ENCODE results near the gene CAMSAP1. TPM values are rescaled to one million over a fixed set of nuclear protein-coding genes. Genes with fewer than 3 reads are reported as not detected.

CAMSAP1 gene
- total and polyA plus RNA-seq, 3 donors from 2014 or later, result 44.1 to 102 (median 93.7) TPM

- TF ChIP-seq POLR2A (IDR thresholded peaks at IDR 0.05), result no peak
- TF ChIP-seq, protein P1, sequence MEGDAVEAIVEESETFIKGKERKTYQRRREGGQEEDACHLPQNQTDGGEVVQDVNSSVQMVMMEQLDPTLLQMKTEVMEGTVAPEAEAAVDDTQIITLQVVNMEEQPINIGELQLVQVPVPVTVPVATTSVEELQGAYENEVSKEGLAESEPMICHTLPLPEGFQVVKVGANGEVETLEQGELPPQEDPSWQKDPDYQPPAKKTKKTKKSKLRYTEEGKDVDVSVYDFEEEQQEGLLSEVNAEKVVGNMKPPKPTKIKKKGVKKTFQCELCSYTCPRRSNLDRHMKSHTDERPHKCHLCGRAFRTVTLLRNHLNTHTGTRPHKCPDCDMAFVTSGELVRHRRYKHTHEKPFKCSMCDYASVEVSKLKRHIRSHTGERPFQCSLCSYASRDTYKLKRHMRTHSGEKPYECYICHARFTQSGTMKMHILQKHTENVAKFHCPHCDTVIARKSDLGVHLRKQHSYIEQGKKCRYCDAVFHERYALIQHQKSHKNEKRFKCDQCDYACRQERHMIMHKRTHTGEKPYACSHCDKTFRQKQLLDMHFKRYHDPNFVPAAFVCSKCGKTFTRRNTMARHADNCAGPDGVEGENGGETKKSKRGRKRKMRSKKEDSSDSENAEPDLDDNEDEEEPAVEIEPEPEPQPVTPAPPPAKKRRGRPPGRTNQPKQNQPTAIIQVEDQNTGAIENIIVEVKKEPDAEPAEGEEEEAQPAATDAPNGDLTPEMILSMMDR (IDR thresholded peaks at IDR 0.05), result no peak
- DNase-seq, result no peak
- Histone ChIP-seq H3K27me3 (no peaks in the 10 kb centered on the region), H3K4me3 (no peak overlapping the region), H3K9me3 (no peaks in the 10 kb centered on the region), H3K27ac (no peak overlapping the region), H3K36me3 (ENCODE audit: low read depth, missing control alignments) (no peaks in the 10 kb centered on the region), H3K4me1 (no peaks in the 10 kb centered on the region)
- 76 to 84% methylated on average over 8 to 27 of the region's 27 CpGs for WGBS, 2 donors
- intact Hi-C loops (cut with DNase I; ENCODE audit: low total_unique reads), result no loop called here
Measured at GRCh38 chr9:135926402-135927194, 19.3 kb upstream of the CAMSAP1 start.

DNA sequence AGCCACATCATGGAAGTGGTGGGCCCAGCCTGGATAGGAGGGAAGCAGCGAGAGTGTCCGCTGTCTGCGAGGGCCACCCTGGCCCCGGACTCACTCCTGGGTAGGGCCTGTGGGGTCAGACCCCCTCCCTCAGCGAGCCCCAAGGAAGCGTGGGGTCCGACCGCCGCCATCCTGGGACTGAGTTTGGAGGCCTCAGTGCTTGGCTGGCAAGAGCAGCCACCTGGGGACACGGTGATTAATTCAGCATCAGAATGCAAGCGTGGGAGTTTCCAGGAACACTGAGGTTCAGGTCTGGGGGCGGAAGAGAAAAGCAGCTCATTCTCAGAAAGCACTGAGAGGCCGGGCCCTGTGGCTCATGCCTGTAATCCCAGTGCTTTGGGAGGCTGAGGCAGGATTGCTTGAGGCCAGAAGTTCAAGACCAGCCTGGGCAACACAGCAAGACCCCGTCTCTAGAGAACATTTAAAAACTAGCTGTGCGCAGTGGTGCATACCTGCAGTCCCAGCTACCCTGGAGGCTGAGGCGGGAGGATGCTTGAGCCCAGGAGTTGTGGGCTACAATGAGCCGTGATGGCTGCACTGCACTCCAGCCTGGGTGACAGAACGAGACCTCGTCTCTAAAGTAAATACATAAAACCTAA, 18.3 kb upstream of the CAMSAP1 start:
- WGBS, 2 donors, result 78 to 89% methylated on average over 5 to 19 of the region's 19 CpGs
- intact Hi-C loops (cut with DNase I; ENCODE audit: low total_unique reads), result no loop called here
- no peaks in the 10 kb centered on the region for H3K36me3 ChIP-seq (ENCODE audit: low read depth, missing control alignments)

DNA sequence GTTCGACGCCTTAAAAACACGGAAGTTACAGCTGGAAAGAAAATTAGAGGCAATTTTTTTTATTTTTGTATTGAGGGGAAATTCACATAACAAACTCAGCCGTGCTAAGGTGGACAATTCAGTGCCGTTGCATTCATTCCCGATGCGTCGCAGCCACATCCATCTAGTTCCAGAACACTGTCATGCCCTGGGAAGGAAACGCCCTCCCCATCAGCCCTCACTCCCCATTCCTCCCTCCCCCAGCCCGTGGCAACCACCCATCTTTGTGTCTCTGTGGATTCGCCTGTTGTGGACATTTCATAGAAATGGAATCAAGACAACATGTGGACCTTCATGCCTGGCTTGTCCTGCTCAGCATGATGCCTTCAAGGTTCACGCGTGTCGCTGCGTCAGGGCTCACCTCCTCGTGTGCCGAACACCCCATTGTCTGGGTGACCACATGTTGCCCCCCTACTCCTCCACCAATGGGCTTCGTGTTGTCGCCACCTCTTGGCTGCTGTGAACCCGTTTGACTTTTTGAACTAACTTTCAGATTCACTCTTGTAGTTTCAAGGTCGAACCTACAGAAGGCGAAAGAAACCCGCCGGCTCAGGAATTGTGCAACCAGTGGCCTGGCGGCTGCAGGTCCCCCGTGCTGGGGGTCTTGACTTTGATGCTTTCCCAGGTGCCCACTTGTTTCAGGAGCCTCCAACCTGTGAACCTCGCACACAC, 17.4 kb upstream of the CAMSAP1 start:
- no peaks in the 10 kb centered on the region for H3K36me3 ChIP-seq (ENCODE audit: low read depth, missing control alignments)
- no peaks in the 10 kb centered on the region for H3K27me3 ChIP-seq
- no peak for DNase-seq
- H3K9me3 ChIP-seq, result no peaks in the 10 kb centered on the region
- intact Hi-C loops (cut with DNase I; ENCODE audit: low total_unique reads), result no loop called here
- 86 to 87% methylated on average over 25 to 27 of the region's 27 CpGs for WGBS, 2 donors
- TF ChIP-seq, protein P1 (IDR thresholded peaks at IDR 0.05), result no peak
- no peak for TF ChIP-seq POLR2A (IDR thresholded peaks at IDR 0.05)
- H3K27ac ChIP-seq, result no peak overlapping the region
- H3K4me1 ChIP-seq, result no peaks in the 10 kb centered on the region
- no peak overlapping the region for H3K4me3 ChIP-seq

More for the DNA sequence above, 18.3 kb upstream of the CAMSAP1 start:
- Histone ChIP-seq H3K4me3 (no peak overlapping the region), H3K27me3 (no peaks in the 10 kb centered on the region), H3K4me1 (no peaks in the 10 kb centered on the region), H3K9me3 (no peaks in the 10 kb centered on the region), H3K27ac (no peak overlapping the region)
- TF ChIP-seq, protein P1 (IDR thresholded peaks at IDR 0.05), result no peak
- no peak for TF ChIP-seq POLR2A (IDR thresholded peaks at IDR 0.05)
- no peak for DNase-seq

DNA sequence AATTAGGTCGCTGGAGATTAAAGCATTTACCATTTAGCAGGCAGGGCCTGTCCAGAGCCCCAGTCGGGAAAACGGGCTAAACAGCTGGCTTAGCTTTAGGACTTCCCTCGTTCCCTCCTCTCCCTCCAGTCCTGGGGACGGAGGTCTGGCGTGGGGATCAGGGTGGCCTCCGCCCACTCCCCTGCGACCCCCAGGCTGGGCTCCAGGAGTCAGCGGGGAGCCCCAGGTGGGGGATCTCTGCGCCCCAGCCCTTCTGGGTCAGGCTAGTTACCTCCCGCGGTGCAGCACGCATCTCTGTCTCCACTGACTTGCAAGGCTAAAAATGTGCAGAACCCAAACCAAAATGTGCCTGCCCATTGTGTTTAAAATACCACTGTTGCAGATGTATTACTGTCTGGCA, 16.2 kb upstream of the CAMSAP1 start:
- DNase-seq, result no peak
- Histone ChIP-seq H3K4me1 (no peaks in the 10 kb centered on the region), H3K27me3 (no peaks in the 10 kb centered on the region), H3K9me3 (no peaks in the 10 kb centered on the region), H3K4me3 (no peak overlapping the region), H3K36me3 (ENCODE audit: low read depth, missing control alignments) (no peaks in the 10 kb centered on the region), H3K27ac (no peak overlapping the region)
- 92 to 93% methylated on average over 10 to 13 of the region's 13 CpGs for WGBS, 2 donors
- intact Hi-C loops (cut with DNase I; ENCODE audit: low total_unique reads), result no loop called here
- TF ChIP-seq, protein P1 (IDR thresholded peaks at IDR 0.05), result no peak
- TF ChIP-seq POLR2A (IDR thresholded peaks at IDR 0.05), result no peak
